Mesenchymal stem cell (in vitro differentiated cells and primary cell): ENCODE data around the gene PRRX2.

Source experiments
- DNase-seq: peaks from one replicate; pipeline ENCODE4 v3.0.0-alpha.2; 2013
- H2AFZ ChIP-seq: one replicate; pipeline ENCODE4 v1.6.1; 2013; ENCODE audit warnings: low read depth, mild to moderate bottlenecking, control low read depth, inconsistent platforms, low read length, moderate library complexity
- H2AK5ac ChIP-seq: 2 replicates; pipeline ENCODE4 v1.6.1; 2013; ENCODE audit warnings: low read length, moderate library complexity, mild to moderate bottlenecking, inconsistent platforms; ENCODE audit not compliant: severe bottlenecking
- H2BK120ac ChIP-seq: one replicate; pipeline ENCODE4 v1.6.1; 2013; ENCODE audit warnings: low read depth, mild to moderate bottlenecking, inconsistent platforms, low read length, moderate library complexity
- H2BK12ac ChIP-seq, 2 experiments: one replicate each; pipeline ENCODE4 v1.6.1; 2013; ENCODE audit warnings: inconsistent platforms in 2 of 2, low read length in 2 of 2, mild to moderate bottlenecking in 2 of 2, moderate library complexity in 2 of 2, control low read depth in 1 of 2
- H2BK15ac ChIP-seq: one replicate; pipeline ENCODE4 v1.6.1; 2013; ENCODE audit warnings: mild to moderate bottlenecking, low read depth, inconsistent platforms; ENCODE audit not compliant: poor library complexity, severe bottlenecking
- H2BK5ac ChIP-seq: 2 replicates; pipeline ENCODE4 v1.6.1; 2013; ENCODE audit warnings: low read depth, mild to moderate bottlenecking, low read length, control low read depth, inconsistent platforms; ENCODE audit not compliant: poor library complexity, severe bottlenecking
- H3K14ac ChIP-seq, 2 experiments: one replicate each; pipeline ENCODE4 v1.6.1; 2013; ENCODE audit warnings: inconsistent platforms in 2 of 2, low read length in 2 of 2, control low read depth in 1 of 2, mild to moderate bottlenecking in 1 of 2, moderate library complexity in 1 of 2
- H3K18ac ChIP-seq, 2 experiments: one replicate each; pipeline ENCODE4 v1.6.1; 2013; ENCODE audit warnings: inconsistent platforms in 2 of 2, low read length in 2 of 2, control low read depth in 1 of 2, low read depth in 1 of 2, mild to moderate bottlenecking in 1 of 2
- H3K23ac ChIP-seq, 2 experiments: one replicate each; pipeline ENCODE4 v1.6.1; 2013; ENCODE audit warnings: inconsistent platforms in 2 of 2, low read length in 2 of 2, mild to moderate bottlenecking in 2 of 2, moderate library complexity in 2 of 2, control low read depth in 1 of 2
- H3K27ac ChIP-seq: 2 replicates; pipeline ENCODE4 v1.5.1; 2013; ENCODE audit warnings: mild to moderate bottlenecking, moderate library complexity, low read length, control low read depth, inconsistent platforms; ENCODE audit not compliant: poor library complexity, severe bottlenecking
- H3K27me3 ChIP-seq, 2 experiments: 2 replicates each; pipeline versions ENCODE4 v1.6.1 to v1.7.0; 2013; ENCODE audit warnings: low read length in 2 of 2, mild to moderate bottlenecking in 2 of 2, moderate library complexity in 2 of 2, control low read depth in 1 of 2, inconsistent platforms in 1 of 2; ENCODE audit not compliant: control insufficient read depth in 1 of 2, insufficient read depth in 1 of 2
- H3K36me3 ChIP-seq, 2 experiments: 2 replicates each; pipeline versions ENCODE4 v1.6.1 to v1.7.0; 2013; ENCODE audit warnings: low read length in 2 of 2, control low read depth in 1 of 2, inconsistent platforms in 1 of 2, low read depth in 1 of 2, mild to moderate bottlenecking in 1 of 2; ENCODE audit not compliant: insufficient read depth in 2 of 2, control insufficient read depth in 1 of 2
- H3K4ac ChIP-seq, 2 experiments: one replicate each; pipeline ENCODE4 v1.6.1; 2013; ENCODE audit warnings: inconsistent platforms in 2 of 2, low read length in 2 of 2, mild to moderate bottlenecking in 2 of 2, moderate library complexity in 2 of 2, control low read depth in 1 of 2, low read depth in 1 of 2
- H3K4me1 ChIP-seq: 2 replicates; pipeline ENCODE4 v1.6.1; 2013; ENCODE audit warnings: low read depth, low read length, control low read depth; ENCODE audit not compliant: control insufficient read depth, insufficient read depth
- H3K4me2 ChIP-seq: 2 replicates; pipeline ENCODE4 v1.6.1; 2013; ENCODE audit warnings: low read length, mild to moderate bottlenecking, inconsistent platforms; ENCODE audit not compliant: poor library complexity, severe bottlenecking
- H3K4me3 ChIP-seq, 2 experiments: 2 replicates each; pipeline versions ENCODE4 v1.5.1 to v1.7.0; 2013; ENCODE audit warnings: low read length in 2 of 2, mild to moderate bottlenecking in 2 of 2, control low read depth in 1 of 2, low read depth in 1 of 2; ENCODE audit not compliant: insufficient read depth in 1 of 2
- H3K79me1 ChIP-seq: replicated peaks from 2 replicates; pipeline ENCODE4 v1.6.1; 2013; ENCODE audit warnings: mild to moderate bottlenecking, control low read depth, low read length, inconsistent platforms; ENCODE audit not compliant: poor library complexity, severe bottlenecking
- H3K9ac ChIP-seq: 2 replicates; pipeline ENCODE4 v1.7.0; 2013; ENCODE audit warnings: mild to moderate bottlenecking, low read length, moderate library complexity
- H3K9me3 ChIP-seq: 2 replicates; pipeline ENCODE4 v1.7.0; 2013; ENCODE audit warnings: mild to moderate bottlenecking, low read length; ENCODE audit not compliant: control insufficient read depth
- H4K8ac ChIP-seq: one replicate; pipeline ENCODE4 v1.6.1; 2013; ENCODE audit warnings: inconsistent platforms, mild to moderate bottlenecking, low read length, moderate library complexity
- H4K91ac ChIP-seq: one replicate; pipeline ENCODE4 v1.6.1; 2013; ENCODE audit warnings: mild to moderate bottlenecking, low read length, inconsistent platforms
- WGBS: methylation state at CpG from one replicate; pipeline ENCODE4 v1.1.7; 2013; ENCODE audit warnings: mixed read lengths; 5-methylcytosine and 5-hydroxymethylcytosine counted together

The PRRX2 gene

DNA sequence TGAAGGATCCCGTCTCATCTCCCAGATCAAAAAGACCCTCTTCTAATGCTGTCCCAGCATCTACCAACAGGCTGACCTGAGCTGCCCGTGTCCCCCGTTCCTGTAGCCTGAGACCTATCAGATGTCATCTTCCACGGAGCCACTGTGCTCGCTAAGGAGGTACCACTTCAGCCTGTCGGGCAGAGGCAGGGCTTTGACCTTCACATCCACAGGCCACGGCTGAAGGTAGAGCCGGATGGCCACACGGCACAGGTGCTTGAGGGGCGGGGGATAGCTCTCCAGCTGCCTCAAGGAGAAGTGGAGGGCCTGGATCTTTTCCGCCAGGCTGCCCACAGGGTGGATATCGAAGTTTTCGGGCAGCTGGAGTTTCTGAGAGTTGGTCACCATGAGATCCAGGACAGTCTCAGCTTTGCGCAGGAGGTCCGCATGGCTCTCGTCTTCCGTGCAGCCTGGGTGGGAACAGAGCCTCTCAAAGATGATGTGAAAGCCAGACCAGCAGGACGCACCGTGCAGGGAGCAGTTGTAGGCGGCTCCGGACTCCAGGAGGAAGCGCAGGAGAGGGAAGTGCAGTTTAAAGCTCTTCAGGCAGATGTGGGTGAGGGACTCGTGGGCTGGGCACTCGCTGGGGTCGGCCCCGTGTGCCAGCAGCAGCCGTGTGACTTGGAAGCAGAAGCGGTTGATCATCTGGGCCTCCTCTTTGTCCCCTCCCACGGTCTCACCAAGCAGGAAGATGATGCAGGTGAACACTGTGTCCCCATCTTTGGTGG is 27.6 kb upstream of the PRRX2 start:
- no peak overlapping the region for H3K4ac ChIP-seq
- H4K91ac ChIP-seq, result no peak overlapping the region
- no peak overlapping the region for H3K9ac ChIP-seq
- no peak overlapping the region for H3K4me2 ChIP-seq
- H3K4me3 ChIP-seq, result no peak overlapping the region
- H2BK12ac ChIP-seq, result no peak overlapping the region
- H3K18ac ChIP-seq, result no peak overlapping the region
- no peak overlapping the region for H2BK5ac ChIP-seq
- H3K36me3 ChIP-seq, result peaks cover 60 to 66% of the 10 kb centered on the region in 2 experiments
- no peak overlapping the region for H3K27ac ChIP-seq
- H3K14ac ChIP-seq, result no peak overlapping the region
- no peaks in the 10 kb centered on the region for H3K9me3 ChIP-seq
- no peaks in the 10 kb centered on the region for H3K27me3 ChIP-seq
- H2BK120ac ChIP-seq, result no peak overlapping the region
- DNase-seq, result no peak
- WGBS, result 92% methylated on average over 29 of the region's 29 CpGs
- H3K79me1 ChIP-seq, result peaks cover 42% of the 10 kb centered on the region
- no peak overlapping the region for H2AK5ac ChIP-seq
- H3K23ac ChIP-seq, result no peak overlapping the region
- no peak overlapping the region for H2AFZ ChIP-seq
- H3K4me1 ChIP-seq, result peaks cover 24% of the 10 kb centered on the region
- H2BK15ac ChIP-seq, result no peak overlapping the region
- H4K8ac ChIP-seq, result no peak overlapping the region

- no peak overlapping the region for H2BK120ac ChIP-seq
- no peak overlapping the region for H3K18ac ChIP-seq
- no peaks in the 10 kb centered on the region for H3K9me3 ChIP-seq
- DNase-seq, result no peak
- no peak overlapping the region for H2AK5ac ChIP-seq
- H3K14ac ChIP-seq, result no peak overlapping the region
- no peak overlapping the region for H3K4me2 ChIP-seq
- no peak overlapping the region for H3K4me3 ChIP-seq
- H3K4ac ChIP-seq, result peak overlapping the region in 1 of 2 experiments; percentile 9
- peaks cover 22% of the 10 kb centered on the region for H3K4me1 ChIP-seq
- H4K8ac ChIP-seq, result no peak overlapping the region
- no peak overlapping the region for H2BK12ac ChIP-seq
- peaks cover 47 to 53% of the 10 kb centered on the region in 2 experiments for H3K36me3 ChIP-seq
- H2AFZ ChIP-seq, result no peak overlapping the region
- H3K23ac ChIP-seq, result no peak overlapping the region
- no peaks in the 10 kb centered on the region for H3K27me3 ChIP-seq
- 96% methylated on average over 17 of the region's 17 CpGs for WGBS
- peak overlapping the region; percentile 19 for H2BK15ac ChIP-seq
- peaks cover 37% of the 10 kb centered on the region for H3K79me1 ChIP-seq
- no peak overlapping the region for H3K27ac ChIP-seq
- H3K9ac ChIP-seq, result peak overlapping the region; percentile 92
- H4K91ac ChIP-seq, result no peak overlapping the region
- H2BK5ac ChIP-seq, result no peak overlapping the region
These were observed 26.3 kb upstream of the PRRX2 start for GRCh38 chr9:129639034-129639630.

DNA sequence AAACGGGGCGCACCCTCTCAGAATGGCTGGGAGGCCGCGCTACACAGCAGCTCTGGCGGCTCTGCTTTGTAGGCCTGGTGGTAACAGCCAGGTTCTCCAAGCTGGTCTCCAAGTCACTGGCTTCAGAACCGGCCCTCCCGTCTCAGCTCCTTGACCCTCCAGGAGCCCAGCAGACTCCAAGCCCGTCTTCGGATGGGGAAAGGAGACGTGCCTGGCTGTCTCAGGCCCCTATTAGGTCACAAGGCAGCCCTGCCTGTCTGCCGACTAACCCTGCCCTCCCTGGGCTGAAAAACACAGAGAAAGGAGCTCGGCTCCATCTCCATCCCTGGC is 25.7 kb upstream of the PRRX2 start:
- H2BK5ac ChIP-seq, result no peak overlapping the region
- no peak overlapping the region for H2AK5ac ChIP-seq
- H3K23ac ChIP-seq, result no peak overlapping the region
- no peaks in the 10 kb centered on the region for H3K9me3 ChIP-seq
- H3K4me3 ChIP-seq, result peak overlapping the region in 1 of 2 experiments; percentile 32
- DNase-seq, result no peak
- peaks cover 22% of the 10 kb centered on the region for H3K4me1 ChIP-seq
- no peak overlapping the region for H3K4ac ChIP-seq
- H2AFZ ChIP-seq, result no peak overlapping the region
- peak overlapping the region; percentile 92 for H3K9ac ChIP-seq
- no peak overlapping the region for H3K4me2 ChIP-seq
- no peak overlapping the region for H3K14ac ChIP-seq
- no peak overlapping the region for H2BK15ac ChIP-seq
- WGBS, result 93% methylated on average over 12 of the region's 12 CpGs
- peak overlapping the region; percentile 31 for H4K8ac ChIP-seq
- no peaks in the 10 kb centered on the region for H3K27me3 ChIP-seq
- no peak overlapping the region for H2BK120ac ChIP-seq
- H3K27ac ChIP-seq, result no peak overlapping the region
- no peak overlapping the region for H4K91ac ChIP-seq
- H3K79me1 ChIP-seq, result peaks cover 36% of the 10 kb centered on the region
- peaks cover 42 to 48% of the 10 kb centered on the region in 2 experiments for H3K36me3 ChIP-seq
- peak overlapping the region in 1 of 2 experiments; percentile 59 for H2BK12ac ChIP-seq
- H3K18ac ChIP-seq, result no peak overlapping the region

DNA sequence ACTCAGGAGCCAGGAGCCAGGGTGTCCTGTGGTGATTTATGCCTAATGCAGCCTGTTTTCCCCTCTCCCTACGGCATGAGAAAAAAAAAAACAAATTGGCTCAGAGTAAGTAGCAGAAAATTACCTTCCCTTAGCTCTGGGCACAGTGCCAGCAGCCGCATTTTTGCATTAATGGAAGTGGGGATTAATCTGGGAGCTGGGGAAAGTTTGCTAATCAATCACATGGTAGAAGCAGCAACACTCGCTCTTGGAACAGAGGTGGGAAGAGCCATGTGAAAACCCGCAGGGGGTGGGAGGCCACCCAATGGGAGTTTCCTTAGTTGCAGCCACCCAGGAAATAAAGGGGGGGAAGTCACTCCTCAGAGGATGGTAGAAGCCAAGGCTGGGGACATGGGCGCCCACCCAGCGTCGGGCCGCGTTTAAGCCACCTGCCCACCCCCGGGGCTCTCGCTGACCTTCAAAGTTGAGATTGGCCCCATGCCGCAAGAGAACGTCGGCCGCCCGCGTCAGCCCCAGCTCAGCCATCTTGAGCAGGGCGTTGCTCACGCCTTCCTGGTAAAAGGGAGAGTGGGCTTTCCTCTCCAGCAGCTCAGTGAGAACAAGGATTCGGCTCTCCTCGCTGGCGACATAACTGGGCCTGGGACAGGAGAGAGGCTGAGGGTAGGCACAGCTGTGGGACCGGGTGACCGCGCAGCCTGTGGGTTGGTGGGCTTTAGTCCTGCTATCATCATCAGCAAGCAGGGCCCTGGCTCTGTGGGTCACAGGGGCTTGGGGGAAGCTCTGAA is 25.2 kb upstream of the PRRX2 start:
- peak; percentile 37 for DNase-seq
- Histone ChIP-seq H3K14ac (no peak overlapping the region), H3K18ac (no peak overlapping the region), H3K36me3 (peaks cover 36 to 43% of the 10 kb centered on the region in 2 experiments), H3K79me1 (peaks cover 34% of the 10 kb centered on the region), H2BK5ac (no peak overlapping the region), H3K27me3 (no peaks in the 10 kb centered on the region), H2AFZ (no peak overlapping the region), H4K8ac (no peak overlapping the region), H3K9ac (peak overlapping the region; percentile 92), H2BK15ac (no peak overlapping the region), H3K4me3 (peak overlapping the region; percentile 32 to 82), H4K91ac (no peak overlapping the region), H3K4me1 (peaks cover 22% of the 10 kb centered on the region), H3K27ac (no peak overlapping the region), H2BK12ac (peak overlapping the region in 1 of 2 experiments; percentile 10), H2AK5ac (no peak overlapping the region), H2BK120ac (no peak overlapping the region), H3K23ac (no peak overlapping the region), H3K4me2 (peak overlapping the region; percentile 58), H3K9me3 (no peaks in the 10 kb centered on the region), H3K4ac (no peak overlapping the region)
- 92% methylated on average over 24 of the region's 25 CpGs for whole genome bisulfite sequencing
